ENCODE measurements around the gene TBC1D9B. TPM values are rescaled to one million over a fixed set of nuclear protein-coding genes. Genes with fewer than 3 reads are reported as not detected.

The TBC1D9B gene
- total RNA-seq, 4 donors from 2014 or later, result 58.8 to 439 (median 212) TPM

GRCh38 chr5:179821298-179822058 lies 86.2 kb downstream of the TBC1D9B start:
- Histone ChIP-seq H3K27ac (peak overlapping the region; percentile 97 to 100 (median 99)), H3K36me3 (peaks cover 0 to 42% of the 10 kb centered on the region in 2 donors), H3K27me3 (no peaks in the 10 kb centered on the region), H3K9me3 (no peaks in the 10 kb centered on the region), H3K4me1 (peaks cover 5 to 86% (median 54%) of the 10 kb centered on the region in 3 donors), H3K4me3 (peak overlapping the region; percentile 74 to 81)
- peak; percentile 85 for ATAC-seq
- peak; percentile 81 to 82 for TF ChIP-seq POLR2A (IDR thresholded peaks at IDR 0.05)
- TF ChIP-seq EP300 (IDR thresholded peaks at IDR 0.05), result no peak
- peak; percentile 98 for TF ChIP-seq POLR2AphosphoS5 (IDR thresholded peaks at IDR 0.05)
- TF ChIP-seq, protein P1, sequence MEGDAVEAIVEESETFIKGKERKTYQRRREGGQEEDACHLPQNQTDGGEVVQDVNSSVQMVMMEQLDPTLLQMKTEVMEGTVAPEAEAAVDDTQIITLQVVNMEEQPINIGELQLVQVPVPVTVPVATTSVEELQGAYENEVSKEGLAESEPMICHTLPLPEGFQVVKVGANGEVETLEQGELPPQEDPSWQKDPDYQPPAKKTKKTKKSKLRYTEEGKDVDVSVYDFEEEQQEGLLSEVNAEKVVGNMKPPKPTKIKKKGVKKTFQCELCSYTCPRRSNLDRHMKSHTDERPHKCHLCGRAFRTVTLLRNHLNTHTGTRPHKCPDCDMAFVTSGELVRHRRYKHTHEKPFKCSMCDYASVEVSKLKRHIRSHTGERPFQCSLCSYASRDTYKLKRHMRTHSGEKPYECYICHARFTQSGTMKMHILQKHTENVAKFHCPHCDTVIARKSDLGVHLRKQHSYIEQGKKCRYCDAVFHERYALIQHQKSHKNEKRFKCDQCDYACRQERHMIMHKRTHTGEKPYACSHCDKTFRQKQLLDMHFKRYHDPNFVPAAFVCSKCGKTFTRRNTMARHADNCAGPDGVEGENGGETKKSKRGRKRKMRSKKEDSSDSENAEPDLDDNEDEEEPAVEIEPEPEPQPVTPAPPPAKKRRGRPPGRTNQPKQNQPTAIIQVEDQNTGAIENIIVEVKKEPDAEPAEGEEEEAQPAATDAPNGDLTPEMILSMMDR (IDR thresholded peaks at IDR 0.05), result peak in 2 of 4 experiments; percentile 9 to 35
- 0% methylated on average over 4 of the region's 54 CpGs; no CpG with 5 or more reads in 1 of the 2 donors for WGBS, 2 donors (ENCODE audit: low coverage in 1 of 2)

- peaks cover 5 to 84% (median 56%) of the 10 kb centered on the region in 3 donors for H3K4me1 ChIP-seq
- peak; percentile 70 for ATAC-seq
- no CpG with 5 or more reads among the region's 81 CpGs for WGBS, 2 donors (ENCODE audit: low coverage in 1 of 2)
- H3K4me3 ChIP-seq, result peak within 1 kb of the TSS; percentile 74 to 81
- peak within 1 kb of the TSS; percentile 97 to 100 (median 99) for H3K27ac ChIP-seq
- no peaks in the 10 kb centered on the region for H3K9me3 ChIP-seq
- TF ChIP-seq POLR2A (IDR thresholded peaks at IDR 0.05), result peak; percentile 99
- no peak for TF ChIP-seq EP300 (IDR thresholded peaks at IDR 0.05)
- TF ChIP-seq, protein P1 (IDR thresholded peaks at IDR 0.05), result peak in 2 of 4 experiments; percentile 22 to 43
- TF ChIP-seq POLR2AphosphoS5 (IDR thresholded peaks at IDR 0.05), result peak; percentile 99
- H3K27me3 ChIP-seq, result no peaks in the 10 kb centered on the region
- peaks cover 0 to 34% of the 10 kb centered on the region in 2 donors for H3K36me3 ChIP-seq
Measured at GRCh38 chr5:179820483-179821297, 87.0 kb downstream of the TBC1D9B start, which contains the start of gene SQSTM1. Gene SQSTM1 (plus strand): TSS chr5:179820905. CDS start chr5:179820937, 32 bp downstream.

- WGBS, 2 donors (ENCODE audit: low coverage in 1 of 2), result no CpG with 5 or more reads among the region's 12 CpGs
- peaks cover 5 to 78% (median 52%) of the 10 kb centered on the region in 3 donors for H3K4me1 ChIP-seq
Measured at GRCh38 chr5:179820127-179820482, 87.6 kb downstream of the TBC1D9B start.

GRCh38 chr5:179819296-179820126 lies 88.2 kb downstream of the TBC1D9B start:
- peak overlapping the region; percentile 74 to 81 for H3K4me3 ChIP-seq
- no peaks in the 10 kb centered on the region for H3K27me3 ChIP-seq
- ATAC-seq, result peak; percentile 26
- H3K36me3 ChIP-seq, result peaks cover 0 to 23% of the 10 kb centered on the region in 2 donors
- no peaks in the 10 kb centered on the region for H3K9me3 ChIP-seq
- peaks cover 5 to 72% (median 50%) of the 10 kb centered on the region in 3 donors for H3K4me1 ChIP-seq
- WGBS, 2 donors (ENCODE audit: low coverage in 1 of 2), result 20 to 46% methylated on average over 1 to 6 of the region's 26 CpGs
- TF ChIP-seq POLR2A (IDR thresholded peaks at IDR 0.05) (no peak), EP300 (IDR thresholded peaks at IDR 0.05) (no peak), POLR2AphosphoS5 (IDR thresholded peaks at IDR 0.05) (no peak)
- TF ChIP-seq, protein P1 (IDR thresholded peaks at IDR 0.05), result no peak
- H3K27ac ChIP-seq, result peak overlapping the region; percentile 97 to 100 (median 99)

More at GRCh38 chr5:179820127-179820482, 87.6 kb downstream of the TBC1D9B start:
- Histone ChIP-seq H3K36me3 (peaks cover 0 to 29% of the 10 kb centered on the region in 2 donors), H3K27ac (peak overlapping the region; percentile 97 to 100 (median 99)), H3K9me3 (no peaks in the 10 kb centered on the region), H3K4me3 (peak overlapping the region; percentile 74 to 81), H3K27me3 (no peaks in the 10 kb centered on the region)
- no peak for ATAC-seq
- TF ChIP-seq POLR2A (IDR thresholded peaks at IDR 0.05) (no peak), POLR2AphosphoS5 (IDR thresholded peaks at IDR 0.05) (no peak), EP300 (IDR thresholded peaks at IDR 0.05) (no peak)
- TF ChIP-seq, protein P1 (IDR thresholded peaks at IDR 0.05), result no peak

Measured in gastroesophageal sphincter (tissue), 4 donors.